Fibroblast of skin of abdomen (primary cell): ENCODE data around the gene MAPK8IP1.
A peak's percentile ranks its signal among the peaks of the same experiment; 100 is the strongest.
"Not testable (repeated sequence)": the region's sequence is repeated elsewhere in the genome, so short reads cannot be mapped to it uniquely, and the experiment has no call there.

Experiments used
- DNase-seq: peaks from one replicate; pipeline ENCODE4 v3.0.0-alpha.2; 2013

MAPK8IP1 gene

GRCh38 chr11:45892856-45893255 lies 7.4 kb downstream of the MAPK8IP1 start:
- no peak for DNase-seq

DNA sequence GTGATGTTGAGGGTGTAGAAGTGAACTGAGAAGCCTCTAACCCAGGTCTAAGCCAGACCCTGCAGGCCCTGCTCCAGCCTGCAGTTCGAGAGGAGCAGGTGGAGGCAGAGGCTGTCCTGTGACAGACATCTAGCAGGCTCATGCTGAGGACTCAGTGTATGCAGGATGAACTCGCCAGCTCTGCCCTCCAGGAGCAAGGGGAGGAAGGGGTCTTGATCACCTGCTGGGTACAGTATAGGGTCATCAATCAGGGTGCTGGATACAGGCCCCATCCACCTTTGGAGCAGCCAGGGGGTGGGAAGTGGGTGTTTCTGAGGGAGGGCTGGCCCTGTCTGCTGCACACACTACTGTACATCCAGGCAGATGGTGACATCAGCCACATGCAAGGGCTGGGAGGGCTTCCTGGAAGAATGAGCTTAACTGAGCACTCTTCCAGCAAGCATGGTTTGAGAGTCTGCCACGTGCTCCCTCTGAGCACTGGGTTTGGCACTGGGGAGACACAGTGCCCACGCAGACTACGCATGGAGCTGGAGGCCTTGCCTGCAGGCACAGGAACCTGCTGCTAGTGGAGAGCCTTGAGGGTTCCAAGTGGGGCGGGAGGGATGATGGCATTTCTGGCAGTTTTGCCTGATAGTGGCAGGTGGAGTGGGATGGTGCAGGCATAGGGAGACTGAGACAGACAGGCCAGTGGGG lies 9.2 kb downstream of the MAPK8IP1 start:
- DNase-seq: no peak

- DNase-seq: no peak
These were observed 10.3 kb downstream of the MAPK8IP1 start for GRCh38 chr11:45895553-45896259.

DNA sequence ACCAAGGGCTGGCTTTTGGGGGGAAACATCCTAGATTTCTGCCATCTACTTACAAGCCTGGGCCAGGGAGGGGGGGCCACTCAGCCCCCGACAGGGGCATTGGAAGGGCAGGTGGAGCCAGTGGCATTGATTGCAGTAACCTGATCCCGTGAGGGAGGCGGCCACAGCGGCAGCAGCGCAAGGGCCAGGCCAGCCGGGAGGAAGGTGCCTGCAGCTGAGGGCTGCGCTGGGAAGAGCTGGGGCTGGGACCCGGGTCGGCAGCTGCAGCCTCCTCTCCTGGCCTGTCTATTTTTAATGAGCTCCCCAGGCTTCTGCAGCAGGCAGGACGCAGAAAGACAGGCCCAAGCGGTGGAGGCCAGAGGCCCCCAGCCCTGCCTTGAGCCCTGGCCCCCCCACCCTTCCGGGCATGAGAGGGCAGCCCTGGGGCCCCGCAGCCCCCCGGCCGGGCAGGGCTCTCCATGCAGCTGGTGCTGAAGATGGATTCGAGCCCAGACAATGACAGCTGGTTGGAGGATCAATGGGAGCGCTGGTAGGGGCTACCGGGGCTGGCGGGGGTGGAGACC lies 11.1 kb downstream of the MAPK8IP1 start:
- no peak for DNase-seq

DNA sequence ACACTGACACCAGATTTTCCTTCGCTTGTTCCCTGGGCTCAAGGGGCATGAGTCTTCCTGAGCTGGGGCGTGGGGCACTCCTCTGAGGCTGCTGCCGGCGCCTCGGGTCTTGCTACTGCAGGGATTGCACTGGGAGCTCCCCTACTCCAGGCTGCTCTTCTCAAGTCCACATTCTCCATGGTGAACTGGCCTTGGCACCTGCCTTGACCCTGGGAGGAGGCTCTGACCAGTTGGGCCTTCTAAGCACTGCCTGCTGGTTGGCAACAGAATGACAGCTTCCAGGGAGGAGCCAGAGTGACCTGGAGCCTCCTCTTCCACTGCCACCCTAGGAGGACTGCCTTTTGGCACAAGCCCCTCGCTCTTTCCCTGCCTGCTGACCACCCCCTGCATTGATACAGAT lies 12.1 kb downstream of the MAPK8IP1 start:
- no peak for DNase-seq

GRCh38 chr11:45899086-45899447 lies 13.6 kb downstream of the MAPK8IP1 start:
- DNase-seq: no peak

- peak; percentile 86 for DNase-seq
These were observed 14.2 kb downstream of the MAPK8IP1 start for GRCh38 chr11:45899448-45900174.

GRCh38 chr11:45900175-45900800 lies 14.8 kb downstream of the MAPK8IP1 start:
- not testable (repeated sequence) for DNase-seq

- DNase-seq: no peak
These were observed 15.6 kb downstream of the MAPK8IP1 start for GRCh38 chr11:45900916-45901617.

DNA sequence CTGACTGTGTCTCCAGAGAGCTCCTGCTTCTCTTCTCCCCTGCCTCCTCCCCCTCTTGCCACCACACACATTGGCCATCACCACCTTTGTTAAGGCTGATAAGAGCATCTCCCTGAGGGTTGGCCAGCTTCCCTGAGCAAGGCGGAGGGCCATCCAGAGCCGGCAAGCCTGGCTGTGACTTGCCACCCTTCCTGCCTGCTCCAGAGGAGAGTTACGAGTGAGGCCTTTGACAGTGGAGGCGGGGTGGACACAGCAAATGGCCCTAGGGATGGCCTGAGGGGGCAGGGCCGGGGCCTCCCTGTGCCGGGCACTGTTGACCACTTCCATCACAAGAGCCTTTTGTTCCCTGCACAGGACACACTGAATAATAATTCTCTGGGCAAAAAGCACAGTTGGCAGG lies 16.2 kb downstream of the MAPK8IP1 start:
- no peak for DNase-seq

GRCh38 chr11:45902452-45903380 lies 17.3 kb downstream of the MAPK8IP1 start:
- DNase-seq: no peak

DNA sequence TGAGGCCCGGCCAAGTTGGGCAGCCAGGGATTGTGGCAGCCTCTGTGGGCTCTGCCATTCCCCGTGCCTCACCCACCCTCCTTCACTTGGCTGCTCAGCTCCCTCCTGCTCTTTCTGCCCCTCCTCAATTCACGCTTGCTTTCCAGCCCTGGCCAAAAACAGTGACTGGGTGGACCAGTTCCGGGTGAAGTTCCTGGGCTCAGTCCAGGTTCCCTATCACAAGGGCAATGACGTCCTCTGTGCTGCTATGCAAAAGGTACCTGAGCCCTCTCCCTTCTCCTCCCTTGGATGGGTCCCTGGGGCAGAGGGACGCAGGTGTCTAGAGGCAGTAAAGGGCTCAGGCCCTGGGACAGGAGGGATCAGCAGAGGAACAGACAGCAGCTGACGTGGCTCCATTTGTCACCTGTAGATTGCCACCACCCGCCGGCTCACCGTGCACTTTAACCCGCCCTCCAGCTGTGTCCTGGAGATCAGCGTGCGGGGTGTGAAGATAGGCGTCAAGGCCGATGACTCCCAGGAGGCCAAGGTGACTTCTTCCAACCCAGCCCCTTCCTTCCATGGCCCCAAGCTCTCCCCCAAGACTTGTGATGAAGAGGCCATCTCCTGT lies 19.0 kb downstream of the MAPK8IP1 start:
- DNase-seq: no peak

- DNase-seq: no peak
These were observed 19.6 kb downstream of the MAPK8IP1 start for GRCh38 chr11:45905095-45905494.

DNA sequence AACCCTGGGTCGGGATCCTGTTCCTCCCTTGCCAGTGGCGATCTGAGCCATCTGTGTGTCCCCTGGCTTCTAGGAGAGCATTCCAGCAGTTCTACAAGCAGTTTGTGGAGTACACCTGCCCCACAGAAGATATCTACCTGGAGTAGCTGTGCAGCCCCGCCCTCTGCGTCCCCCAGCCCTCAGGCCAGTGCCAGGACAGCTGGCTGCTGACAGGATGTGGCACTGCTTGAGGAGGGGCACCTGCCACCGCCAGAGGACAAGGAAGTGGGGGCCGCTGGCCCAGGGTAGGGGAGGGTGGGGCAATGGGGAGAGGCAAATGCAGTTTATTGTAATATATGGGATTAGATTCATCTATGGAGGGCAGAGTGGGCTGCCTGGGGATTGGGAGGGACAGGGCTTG lies 20.1 kb downstream of the MAPK8IP1 start:
- not testable (repeated sequence) for DNase-seq

DNA sequence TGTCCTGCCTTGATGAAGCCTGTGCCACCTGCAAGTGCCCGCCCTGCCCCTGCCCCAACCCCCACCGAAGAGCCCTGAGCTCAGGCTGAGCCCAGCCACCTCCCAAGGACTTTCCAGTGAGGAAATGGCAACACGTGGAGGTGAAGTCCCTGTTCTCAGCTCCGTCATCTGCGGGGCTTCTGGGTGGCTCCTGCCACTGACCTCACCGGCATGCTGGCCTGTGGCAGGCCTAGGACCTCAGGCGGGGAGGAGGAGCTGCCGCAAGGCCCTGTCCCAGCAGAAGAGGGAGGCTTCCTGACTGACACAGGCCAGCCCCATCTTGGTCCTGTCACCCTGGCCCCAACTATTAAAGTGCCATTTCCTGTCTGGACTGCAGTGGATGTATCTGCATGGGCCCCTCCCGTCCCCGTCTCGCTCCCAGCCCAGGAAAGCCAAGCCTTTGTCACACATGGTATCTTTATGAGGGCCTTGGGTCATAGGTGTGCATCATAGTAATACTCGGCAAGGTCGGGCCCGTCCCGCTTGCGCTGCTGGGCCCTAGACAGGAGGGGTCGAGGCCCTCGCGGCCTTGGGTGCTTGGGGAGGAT lies 20.7 kb downstream of the MAPK8IP1 start:
- DNase-seq: no peak

- DNase-seq: no peak
These were observed 21.6 kb downstream of the MAPK8IP1 start, which contains the start of gene FREY1 for GRCh38 chr11:45906965-45907611. Gene FREY1 (minus strand): TSS chr11:45907271. CDS start chr11:45907245, 26 bp downstream.

- DNase-seq: no peak
These were observed 22.5 kb downstream of the MAPK8IP1 start for GRCh38 chr11:45907911-45908370.

DNA sequence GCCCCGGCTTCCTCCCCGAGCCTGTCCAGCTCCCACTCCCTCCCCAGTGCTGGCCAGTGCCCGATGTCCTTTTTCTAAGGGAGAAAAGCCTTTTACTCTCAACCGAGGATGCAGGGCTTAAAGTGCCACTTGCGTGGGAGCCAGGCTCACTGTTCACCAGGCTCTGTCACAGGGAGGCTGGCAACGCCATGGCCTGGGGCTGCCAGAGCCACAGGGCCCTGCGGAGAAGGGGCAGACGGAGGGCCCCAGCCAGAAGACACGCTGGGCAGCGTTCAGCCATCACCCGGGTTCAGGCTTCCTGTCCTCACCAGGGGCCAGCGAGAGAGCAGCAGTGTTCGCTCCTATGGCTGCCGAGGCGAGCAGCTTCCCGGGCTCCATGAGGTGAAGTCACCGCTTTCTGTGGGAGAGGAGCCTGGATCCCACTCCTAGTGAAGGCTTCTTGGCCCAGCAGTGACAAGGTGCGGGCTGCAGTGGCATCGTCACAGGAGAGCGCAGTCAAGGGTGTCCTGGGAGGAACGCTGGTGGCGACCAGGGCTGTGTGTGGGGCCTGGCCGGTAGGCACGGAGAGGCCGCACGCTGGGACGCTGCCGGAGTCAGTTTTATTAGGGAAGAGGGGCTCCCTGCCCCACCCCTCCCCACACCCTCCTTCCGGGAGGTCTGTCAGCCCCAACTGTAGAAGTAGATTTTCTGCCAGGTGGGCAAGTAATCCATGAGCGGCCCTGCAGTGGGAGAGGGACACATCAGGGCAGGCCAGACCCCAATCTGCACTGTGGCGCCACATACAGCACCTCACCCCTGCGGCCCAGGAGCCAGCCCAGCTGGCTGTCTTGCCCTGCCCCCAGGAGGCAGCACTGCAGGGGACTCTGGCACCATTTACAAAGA lies 24.4 kb downstream of the MAPK8IP1 start:
- DNase-seq: no peak
